GM18507 (cell line): Measurements from ENCODE around the gene SPATA2L.
A peak's percentile ranks its signal among the peaks of the same experiment; 100 is the strongest.

ENCODE experiments used
- DNase-seq: peaks from one replicate; pipeline ENCODE4 v3.0.0; 2011; ENCODE audit warnings: low read depth; ENCODE audit not compliant: insufficient read length; ENCODE audit errors: extremely low spot score
- FAIRE-seq: peaks from 2 replicates; lab custom pipeline; 2011; peaks lifted over from hg19 to GRCh38; lab: Jason Lieb, UNC

SPATA2L gene, protein sequence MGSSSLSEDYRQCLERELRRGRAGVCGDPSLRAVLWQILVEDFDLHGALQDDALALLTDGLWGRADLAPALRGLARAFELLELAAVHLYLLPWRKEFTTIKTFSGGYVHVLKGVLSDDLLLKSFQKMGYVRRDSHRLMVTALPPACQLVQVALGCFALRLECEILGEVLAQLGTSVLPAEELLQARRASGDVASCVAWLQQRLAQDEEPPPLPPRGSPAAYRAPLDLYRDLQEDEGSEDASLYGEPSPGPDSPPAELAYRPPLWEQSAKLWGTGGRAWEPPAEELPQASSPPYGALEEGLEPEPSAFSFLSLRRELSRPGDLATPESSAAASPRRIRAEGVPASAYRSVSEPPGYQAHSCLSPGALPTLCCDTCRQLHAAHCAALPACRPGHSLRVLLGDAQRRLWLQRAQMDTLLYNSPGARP

GRCh38 chr16:89701425-89702406 lies at the start of gene SPATA2L:
TSS of gene SPATA2L (minus strand) at chr16:89701705. CDS start at chr16:89701232, 473 bp downstream.
- FAIRE-seq (peak; percentile 95), DNase-seq (peak; percentile 97)

- no peak for FAIRE-seq
- DNase-seq, result no peak
These were observed 48.1 kb upstream of the SPATA2L start for GRCh38 chr16:89749637-89750036.

GRCh38 chr16:89748921-89749320 lies 47.4 kb upstream of the SPATA2L start:
- DNase-seq (no peak), FAIRE-seq (no peak)

GRCh38 chr16:89748076-89748475 lies 46.6 kb upstream of the SPATA2L start:
- no peak for DNase-seq
- FAIRE-seq, result no peak

DNA sequence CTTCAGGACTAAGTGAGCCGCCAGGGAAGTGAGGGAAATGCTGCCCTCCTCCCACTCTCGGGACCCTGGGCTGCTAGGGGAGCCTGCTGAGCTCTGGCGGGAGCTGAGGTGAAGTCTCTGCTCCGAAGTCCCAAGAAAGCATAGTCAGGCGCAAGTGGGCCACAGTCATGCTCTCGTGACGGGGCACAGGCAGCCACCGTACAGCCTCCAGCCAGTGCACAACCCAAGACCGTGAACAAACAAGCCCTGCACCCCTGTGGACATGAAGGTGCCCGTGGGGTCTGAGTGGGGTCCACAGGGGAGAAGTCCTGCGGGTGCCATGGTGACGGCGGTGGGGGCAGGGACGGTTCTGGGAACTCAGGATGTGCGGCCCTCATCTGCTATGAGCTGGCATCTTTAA lies 44.5 kb upstream of the SPATA2L start:
- FAIRE-seq (no peak), DNase-seq (no peak)

DNA sequence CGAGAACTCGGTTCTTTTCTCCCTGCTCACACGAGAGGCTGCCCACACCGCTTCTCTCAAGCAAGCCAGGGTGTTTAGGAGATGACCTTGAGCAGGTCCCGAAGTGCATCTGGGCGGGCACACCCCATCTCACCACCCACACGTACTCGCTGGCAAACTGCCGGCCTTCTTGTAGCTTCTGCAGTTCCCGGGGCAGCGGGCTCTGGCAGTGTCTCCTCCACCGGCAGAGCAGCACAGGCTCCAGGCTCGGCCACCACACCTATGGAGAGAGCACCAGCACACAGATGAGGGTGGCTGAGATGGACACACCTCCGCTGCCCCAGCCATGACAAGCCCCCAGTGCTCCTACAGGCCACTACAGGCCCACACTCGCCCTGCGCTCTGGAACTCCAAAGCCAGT lies 43.3 kb upstream of the SPATA2L start:
- FAIRE-seq (no peak), DNase-seq (no peak)

GRCh38 chr16:89742948-89743347 lies 41.4 kb upstream of the SPATA2L start:
- DNase-seq (no peak), FAIRE-seq (no peak)

DNA sequence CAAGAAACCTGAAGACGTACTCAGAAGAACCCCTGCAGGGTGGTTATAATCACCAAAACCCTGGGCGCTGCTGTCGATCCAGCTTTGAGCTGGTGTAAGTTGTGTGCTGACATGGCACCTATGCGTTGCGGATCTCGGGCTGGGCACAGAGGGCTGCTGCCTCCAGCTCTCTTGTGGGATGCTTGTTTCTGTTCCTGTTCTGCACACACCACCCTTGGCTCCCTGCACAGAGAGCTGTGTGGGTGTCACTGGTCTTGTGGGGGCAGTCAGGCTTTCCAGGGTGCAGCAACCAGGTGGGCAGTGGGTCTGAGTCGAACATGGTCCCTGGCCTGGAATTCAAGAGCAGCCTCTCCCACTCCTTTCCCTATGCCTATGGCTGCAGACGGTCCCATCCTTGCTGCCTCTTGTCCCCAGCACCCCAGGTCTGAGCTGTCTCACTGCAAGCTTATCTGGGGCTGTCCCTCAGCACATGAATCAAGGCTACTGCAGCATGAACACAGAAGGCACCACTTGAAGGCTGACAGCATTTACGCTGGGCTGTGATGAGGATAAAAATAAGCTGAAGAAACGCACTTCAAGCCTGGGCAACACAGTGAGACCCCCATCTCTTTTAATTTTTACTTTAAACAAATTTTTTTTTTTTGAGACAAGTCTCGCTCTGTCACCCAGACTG lies 40.0 kb upstream of the SPATA2L start:
- FAIRE-seq (no peak), DNase-seq (no peak)

- no peak for DNase-seq
- no peak for FAIRE-seq
These were observed 37.9 kb upstream of the SPATA2L start for GRCh38 chr16:89739383-89739782.

DNA sequence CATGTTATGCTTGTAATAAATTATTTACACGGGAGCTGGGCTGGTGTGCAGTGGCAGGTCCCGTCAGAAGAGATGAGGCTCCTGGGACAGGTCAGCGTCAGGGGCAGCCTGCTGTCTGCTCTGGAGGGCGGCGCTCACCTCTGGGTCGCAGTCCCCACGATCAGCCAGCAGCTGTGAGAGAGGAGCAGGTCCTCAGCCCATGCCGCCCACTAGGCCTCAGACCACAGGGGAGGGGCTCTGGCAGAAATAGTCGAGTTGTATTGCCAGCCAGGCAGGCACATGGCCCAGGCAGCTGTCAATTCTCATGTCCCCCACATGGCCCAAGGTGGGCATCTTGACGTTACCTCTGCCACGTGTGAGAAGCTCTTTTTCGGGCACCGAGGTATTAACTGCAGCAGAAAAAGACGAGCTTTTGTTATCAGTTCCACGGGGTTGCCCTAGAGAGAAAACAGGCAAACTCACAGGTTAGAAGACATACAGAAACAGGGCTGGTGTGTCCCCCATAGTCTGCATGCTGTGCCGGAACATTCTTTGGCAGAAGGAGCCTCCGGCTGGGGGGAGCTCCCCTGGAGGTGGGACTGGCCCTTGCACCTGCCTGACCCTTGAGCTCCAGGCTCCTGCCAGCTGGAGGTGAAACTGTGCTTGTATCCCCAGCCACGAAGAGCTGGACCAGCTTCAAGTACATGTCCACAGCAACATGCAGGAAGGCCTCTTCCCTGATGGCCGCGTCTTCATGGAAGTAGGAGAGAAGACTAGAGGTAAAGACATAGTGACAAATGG lies 37.2 kb upstream of the SPATA2L start:
- no peak for DNase-seq
- no peak for FAIRE-seq

GRCh38 chr16:89738072-89738377 lies 36.5 kb upstream of the SPATA2L start:
- DNase-seq (no peak), FAIRE-seq (no peak)

DNA sequence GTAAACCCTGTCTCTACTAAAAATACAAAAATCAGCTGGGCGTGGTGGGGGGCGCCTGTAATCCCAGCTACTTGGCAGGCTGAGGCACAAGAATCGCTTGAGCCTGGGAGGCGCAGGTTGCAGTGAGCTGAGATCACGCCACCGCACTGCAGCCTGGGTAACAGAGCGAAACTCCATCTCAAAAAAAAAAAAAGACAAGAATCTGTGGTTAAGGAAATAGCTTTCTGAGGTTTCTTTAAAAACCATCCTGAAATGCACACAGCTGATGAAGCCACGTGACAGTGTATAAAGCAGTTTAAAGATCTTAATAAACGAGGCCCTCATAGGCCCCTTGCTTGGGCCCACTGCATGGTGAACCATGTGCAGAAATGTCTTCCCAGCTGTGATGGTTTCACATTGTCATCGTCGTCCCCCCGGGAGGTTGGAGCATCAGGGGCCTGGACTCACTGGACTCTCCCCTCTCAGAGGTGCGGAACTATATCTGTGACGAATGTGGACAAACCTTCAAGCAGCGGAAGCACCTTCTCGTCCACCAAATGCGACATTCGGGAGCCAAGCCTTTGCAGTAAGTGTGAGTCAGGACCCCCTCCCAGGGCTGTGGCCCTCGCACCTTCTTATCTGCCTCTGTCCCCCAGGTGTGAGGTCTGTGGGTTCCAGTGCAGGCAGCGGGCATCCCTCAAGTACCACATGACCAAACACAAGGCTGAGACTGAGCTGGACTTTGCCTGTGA lies 36.0 kb upstream of the SPATA2L start:
- DNase-seq, result no peak
- FAIRE-seq, result no peak

DNA sequence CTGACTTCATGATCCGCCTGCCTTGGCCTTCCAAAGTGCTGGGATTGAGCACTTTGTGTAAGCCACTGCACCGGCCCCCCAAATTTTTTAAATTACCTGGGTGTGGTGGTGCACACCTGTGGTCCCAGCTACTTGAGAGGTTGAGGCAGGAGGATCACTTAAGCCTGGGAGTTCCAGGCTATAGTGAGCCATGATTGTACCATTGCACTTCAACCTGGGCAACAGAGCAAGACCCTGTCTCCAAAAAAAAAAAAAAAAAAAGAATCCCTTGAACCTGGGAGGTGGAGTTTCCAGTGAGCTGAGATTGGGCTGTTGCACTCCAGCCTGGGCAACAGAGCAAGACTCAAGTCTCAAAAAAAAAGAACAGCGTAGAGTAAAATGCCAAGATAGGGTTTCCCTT lies 35.0 kb upstream of the SPATA2L start:
- no peak for FAIRE-seq
- no peak for DNase-seq

DNA sequence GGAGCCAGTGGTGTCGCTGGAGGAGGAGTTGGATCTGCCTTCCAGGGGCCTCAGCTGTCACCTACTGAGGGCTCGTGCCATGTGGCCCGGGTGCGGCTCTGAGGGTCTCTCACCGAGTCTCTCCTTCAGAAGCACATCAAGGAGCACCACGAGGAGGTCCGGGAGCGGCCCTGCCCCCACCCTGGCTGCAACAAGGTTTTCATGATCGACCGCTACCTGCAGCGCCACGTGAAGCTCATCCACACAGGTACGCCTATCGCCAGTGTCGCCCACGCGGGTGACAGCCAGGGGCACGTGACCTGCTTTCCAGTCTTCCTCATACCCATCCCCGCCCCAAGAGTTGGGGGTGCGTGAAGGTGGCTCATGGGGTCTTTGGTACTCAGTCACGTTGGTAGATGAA lies 32.3 kb upstream of the SPATA2L start:
- DNase-seq (no peak), FAIRE-seq (no peak)

DNA sequence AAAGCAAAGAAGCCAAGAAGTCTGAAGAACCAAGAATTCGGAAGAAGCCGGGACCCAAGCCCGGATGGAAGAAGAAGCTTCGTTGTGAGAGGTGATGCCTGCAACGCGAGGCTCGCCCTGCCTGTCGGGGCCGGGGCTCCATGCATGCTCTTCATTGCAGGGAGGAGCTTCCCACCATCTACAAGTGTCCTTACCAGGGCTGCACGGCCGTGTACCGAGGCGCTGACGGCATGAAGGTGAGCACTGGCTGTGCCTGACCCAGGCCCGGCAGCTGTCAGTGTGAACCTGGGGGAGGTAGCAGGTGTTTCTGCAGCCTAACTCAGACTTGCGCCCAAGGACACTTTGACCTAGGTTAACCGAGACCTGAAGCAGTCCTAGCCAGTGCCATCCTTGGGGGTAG lies 31.8 kb upstream of the SPATA2L start:
- DNase-seq, result no peak
- no peak for FAIRE-seq

- no peak for FAIRE-seq
- no peak for DNase-seq
These were observed 31.4 kb upstream of the SPATA2L start for GRCh38 chr16:89732918-89733242.

DNA sequence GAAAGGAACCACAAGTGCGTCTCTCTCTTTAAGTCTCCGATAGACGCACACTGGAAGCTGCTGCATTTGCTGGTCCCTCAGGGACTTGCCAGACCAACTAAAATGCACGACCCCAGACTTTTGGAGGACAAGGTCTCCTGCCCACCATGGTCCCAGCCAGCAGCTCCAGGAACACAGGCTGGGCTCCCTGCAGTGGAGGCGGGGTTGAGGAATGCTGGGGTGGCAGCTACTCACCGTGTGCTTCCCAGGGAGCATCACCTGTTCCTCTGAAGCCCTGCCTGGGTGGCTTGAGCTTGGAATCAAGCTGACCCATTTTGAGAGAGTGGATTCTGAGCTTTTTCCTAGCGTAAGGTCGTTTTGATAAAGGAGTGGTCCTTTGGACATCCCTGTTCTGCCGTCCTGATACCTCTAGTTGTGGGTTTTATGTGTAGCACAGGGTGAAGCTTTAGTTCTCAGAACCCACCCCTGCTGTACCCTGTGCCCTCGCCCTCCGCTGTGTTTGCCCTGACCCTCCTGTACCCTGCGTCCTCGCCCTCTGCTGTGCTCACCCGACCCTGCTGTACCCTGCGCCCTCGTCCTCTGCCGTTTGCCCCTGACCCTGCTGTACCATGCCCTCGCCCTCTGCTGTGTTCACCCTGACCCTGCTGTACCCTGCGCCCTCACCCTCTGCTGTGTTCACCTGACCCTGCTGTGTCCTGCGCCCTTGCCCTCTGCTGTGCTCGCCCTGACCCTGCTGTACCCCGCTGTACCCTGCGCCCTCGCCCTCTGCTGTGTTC lies 30.8 kb upstream of the SPATA2L start:
- FAIRE-seq (no peak), DNase-seq (no peak)

GRCh38 chr16:89730610-89731234 lies 29.2 kb upstream of the SPATA2L start:
- FAIRE-seq, result no peak
- DNase-seq, result no peak
